HG02759 (cell line): Measurements from ENCODE around the gene MREG.

Experiments used
- ATAC-seq: cut with Tn5 transposase; IDR thresholded peaks from one replicate; pipeline ENCODE4 v1.9.1; 2021; ENCODE audit warnings: mild to moderate bottlenecking, moderate library complexity; ENCODE audit not compliant: unreplicated experiment

The MREG gene

GRCh38 chr2:215899141-215900074 lies 113.9 kb downstream of the MREG start:
- ATAC-seq, result no peak

GRCh38 chr2:215898363-215898762 lies 115.0 kb downstream of the MREG start:
- no peak for ATAC-seq

DNA sequence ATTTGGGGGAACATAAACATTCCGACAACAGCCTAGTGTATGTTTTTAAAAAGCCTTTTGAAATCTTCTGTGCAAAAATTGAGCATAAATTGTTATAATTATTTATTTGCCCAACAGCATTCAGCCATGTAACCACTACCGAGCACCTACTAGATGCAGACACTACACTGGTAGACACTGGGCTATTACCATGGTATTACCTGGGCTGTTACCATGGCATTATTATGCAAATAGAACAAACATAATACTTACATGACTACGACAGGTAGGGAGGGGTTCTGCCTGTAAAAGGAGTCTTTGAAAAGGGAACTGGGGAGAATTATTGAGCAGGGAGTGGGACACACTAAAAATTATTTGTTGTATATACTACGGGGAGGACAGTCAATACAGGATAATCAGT lies 116.4 kb downstream of the MREG start:
- ATAC-seq, result no peak

- ATAC-seq, result no peak
These were observed 118.0 kb downstream of the MREG start for GRCh38 chr2:215895330-215895729.
